CD4-positive, alpha-beta T cell (primary cell): Measurements from ENCODE around the gene SIN3A. TPM values are rescaled to one million over a fixed set of nuclear protein-coding genes. Genes with fewer than 3 reads are reported as not detected.

ENCODE experiments used
- ATAC-seq: fragments of 200-7000 bp; cut with Tn5 transposase; one replicate; pipeline ENCODE4 v1.10.0; 2022; ENCODE audit warnings: mild to moderate bottlenecking; ENCODE audit not compliant: poor library complexity
- CTCF ChIA-PET: fragments of 350-600 bp; sonication (Branson Sonifier 250); formaldehyde crosslinking; loops from one replicate; lab custom pipeline; 2021; ENCODE audit warnings: antibody characterized with exemption, inconsistent platforms; lab: Charles Lee
- POLR2A ChIA-PET: fragments of 350-600 bp; sonication (Branson Sonifier 250); formaldehyde crosslinking; loops from one replicate; lab custom pipeline; 2021; ENCODE audit warnings: antibody characterized with exemption, inconsistent platforms; lab: Charles Lee
- DNase-seq, 14 experiments: peaks; one replicate each; pipeline ENCODE4 v3.0.0-alpha.2; 2013 to 2020; ENCODE audit warnings: mixed read lengths in 2 of 14
- H3K27ac ChIP-seq, 2 donors: one replicate each; pipeline versions ENCODE4 v1.5.1 to v1.7.0; 2013; ENCODE audit warnings: low read length in 2 of 2, low read depth in 1 of 2, mild to moderate bottlenecking in 1 of 2
- H3K27me3 ChIP-seq, 2 experiments: 1 replicate in 1 of 2; 2 replicates in 1 of 2; pipeline versions ENCODE4 v1.6.1 to v1.7.0; 2013; ENCODE audit warnings: low read length in 2 of 2, control low read depth in 1 of 2, mild to moderate bottlenecking in 1 of 2, moderate library complexity in 1 of 2; ENCODE audit not compliant: insufficient read depth in 2 of 2, control insufficient read depth in 1 of 2
- H3K36me3 ChIP-seq: one replicate; pipeline ENCODE4 v1.6.1; 2013; ENCODE audit warnings: low read length, control low read depth; ENCODE audit not compliant: insufficient read depth
- H3K4me1 ChIP-seq: one replicate; pipeline ENCODE4 v1.6.1; 2013; ENCODE audit warnings: low read length, control low read depth; ENCODE audit not compliant: insufficient read depth
- H3K4me3 ChIP-seq: one replicate; pipeline ENCODE4 v1.5.1; 2013; ENCODE audit warnings: mild to moderate bottlenecking, low read length, moderate library complexity
- H3K9me3 ChIP-seq, 2 experiments: 1 replicate in 1 of 2; 2 replicates in 1 of 2; pipeline versions ENCODE4 v1.6.1 to v1.7.0; 2013; ENCODE audit warnings: low read length in 2 of 2, mild to moderate bottlenecking in 2 of 2, control low read depth in 1 of 2, moderate library complexity in 1 of 2; ENCODE audit not compliant: control insufficient read depth in 1 of 2, insufficient read depth in 1 of 2
- H3K27ac Mint-ChIP-seq: one replicate; pipeline ENCODE4 v1.8.0; 2020; ENCODE audit warnings: mixed read lengths
- H3K27me3 Mint-ChIP-seq: one replicate; pipeline ENCODE4 v1.8.0; 2021; ENCODE audit warnings: mixed read lengths
- H3K36me3 Mint-ChIP-seq: one replicate; pipeline ENCODE4 v1.8.0; 2021; ENCODE audit warnings: low read depth, mixed read lengths
- H3K4me1 Mint-ChIP-seq: one replicate; pipeline ENCODE4 v1.8.0; 2021; ENCODE audit warnings: low read depth, mixed read lengths
- H3K4me3 Mint-ChIP-seq: one replicate; pipeline ENCODE4 v1.8.0; 2020; ENCODE audit warnings: mild to moderate bottlenecking, mixed read lengths
- H3K9me3 Mint-ChIP-seq: one replicate; pipeline ENCODE4 v1.8.0; 2020; ENCODE audit warnings: mixed read lengths
- CTCF ChIP-seq: fragments of 200-600 bp; IDR thresholded peaks from one replicate; pipeline ENCODE4 v1.8.0; 2022; ENCODE audit warnings: antibody characterized with exemption, mild to moderate bottlenecking
- intact Hi-C, 2 experiments: fragments of 100-400 bp; cut with DNase I in 1 of 2; cut with micrococcal nuclease in 1 of 2; formaldehyde crosslinking; loops; one replicate each; pipeline versions ENCODE4 v1.15.1 to v1.9.0; 2023 to 2025; cut with DNase I, micrococcal nuclease
- total RNA-seq, 174 experiments: library from RNA in 2 of 174; stranded (reverse) in 2 of 174; gene quantifications; one replicate each; pipeline ENCODE4 v1.2.3 and lab custom pipeline; 2021 to 2026

SIN3A gene
- total RNA-seq, 2 experiments from 2014 or later, result 136 to 141 TPM

- H3K4me3 ChIP-seq, result peak overlapping the region; percentile 93
- Mint-ChIP-seq H3K9me3 (no peaks in the 10 kb centered on the region), H3K4me3 (peak overlapping the region; percentile 98), H3K27me3 (no peaks in the 10 kb centered on the region), H3K36me3 (peaks cover 16% of the 10 kb centered on the region), H3K4me1 (peaks cover 50% of the 10 kb centered on the region), H3K27ac (peak overlapping the region; percentile 96)
- TF ChIP-seq CTCF, result no peak
- H3K27me3 ChIP-seq, result no peaks in the 10 kb centered on the region
- intact Hi-C loops, result loop anchor here (5.0 to 10.0 kb wide), 8 partner anchors 86 to 1461 kb away; partner anchors contain the start of genes C15orf39 (in 2 of the 2), CLK3 (in 1 of the 2), MAN2C1 (in 1 of the 2) and PML (in 1 of the 2)
- DNase-seq, result peak; percentile 2 to 70 (median 30)
- no peaks in the 10 kb centered on the region for H3K9me3 ChIP-seq
- POLR2A ChIA-PET, result interaction anchor here (0.9 to 7.4 kb wide), 32 partner anchors 7 to 1459 kb away, joined by 3 to 294 read pairs (median 8); partner anchors contain the start of genes ARID3B, C15orf39, COX5A and ETFA
- no peaks in the 10 kb centered on the region for H3K36me3 ChIP-seq
- CTCF ChIA-PET, result interaction anchor here (0.6 to 3.9 kb wide), 4 partner anchors 32 to 188 kb away, joined by 3 to 26 read pairs (median 10); partner anchors contain the start of genes IMP3, MAN2C1 and PTPN9
- peaks cover 46% of the 10 kb centered on the region for H3K4me1 ChIP-seq
- peak overlapping the region; percentile 91 to 95 for H3K27ac ChIP-seq
- no peak for ATAC-seq
These were observed 1.6 kb upstream of the SIN3A start for GRCh38 chr15:75452865-75453702.

GRCh38 chr15:75452364-75452864 lies 924 bp upstream of the SIN3A start:
- Mint-ChIP-seq H3K36me3 (peaks cover 19% of the 10 kb centered on the region), H3K27me3 (no peaks in the 10 kb centered on the region), H3K27ac (peak overlapping the region; percentile 96), H3K4me1 (peaks cover 57% of the 10 kb centered on the region), H3K9me3 (no peaks in the 10 kb centered on the region), H3K4me3 (peak overlapping the region; percentile 98)
- no peak for TF ChIP-seq CTCF
- Histone ChIP-seq H3K36me3 (peaks cover 4% of the 10 kb centered on the region), H3K27ac (peak overlapping the region; percentile 91 to 95), H3K4me1 (peaks cover 53% of the 10 kb centered on the region), H3K27me3 (no peaks in the 10 kb centered on the region), H3K9me3 (no peaks in the 10 kb centered on the region), H3K4me3 (peak overlapping the region; percentile 93)
- DNase-seq (peak; percentile 59 to 92 (median 72)), ATAC-seq (peak; percentile 15)
- POLR2A ChIA-PET, result interaction anchor here (0.5 to 7.4 kb wide), 35 partner anchors 10 to 1049 kb away, joined by 3 to 294 read pairs (median 6); partner anchors contain the start of genes ARID3B, C15orf39, CLK3 and COX5A
- CTCF ChIA-PET, result interaction anchor here (1.9 to 3.9 kb wide), 3 partner anchors 84 to 188 kb away, joined by 6 to 26 read pairs (median 14); partner anchors contain the start of genes IMP3, MAN2C1 and PTPN9
- intact Hi-C loops, result loop anchor here (5.0 to 10.0 kb wide), 8 partner anchors 85 to 1460 kb away; partner anchors contain the start of genes C15orf39 (in 2 of the 2), CLK3 (in 1 of the 2), MAN2C1 (in 1 of the 2) and PML (in 1 of the 2)

- Mint-ChIP-seq H3K27ac (peak overlapping the region; percentile 96), H3K4me3 (peak overlapping the region; percentile 98), H3K36me3 (peaks cover 21% of the 10 kb centered on the region), H3K27me3 (no peaks in the 10 kb centered on the region), H3K4me1 (peaks cover 64% of the 10 kb centered on the region), H3K9me3 (no peaks in the 10 kb centered on the region)
- peak overlapping the region; percentile 93 for H3K4me3 ChIP-seq
- DNase-seq (no peak), ATAC-seq (no peak)
- no peak for TF ChIP-seq CTCF
- no peaks in the 10 kb centered on the region for H3K27me3 ChIP-seq
- intact Hi-C loops, result loop anchor here (2.0 to 10.0 kb wide), 9 partner anchors 84 to 1459 kb away; partner anchors contain the start of genes C15orf39 (in 2 of the 2), CLK3 (in 1 of the 2), IMP3 (in 1 of the 2) and MAN2C1 (in 1 of the 2)
- H3K36me3 ChIP-seq, result peaks cover 5% of the 10 kb centered on the region
- ChIA-PET POLR2A (interaction anchor here (0.8 to 7.4 kb wide), 33 partner anchors 9 to 1048 kb away, joined by 3 to 294 read pairs (median 6); partner anchors contain the start of genes ARID3B, C15orf39, CLK3 and COX5A), CTCF (interaction anchor here (1.9 to 3.9 kb wide), 2 partner anchors 83 to 128 kb away, joined by 6 to 26 read pairs; partner anchors contain the start of genes MAN2C1 and PTPN9)
- no peaks in the 10 kb centered on the region for H3K9me3 ChIP-seq
- peak overlapping the region; percentile 97 to 98 for H3K27ac ChIP-seq
- peaks cover 57% of the 10 kb centered on the region for H3K4me1 ChIP-seq
These were observed 252 bp downstream of the SIN3A start for GRCh38 chr15:75451202-75451673.
